HG02588 (cell line): ENCODE measurements around the gene CIB4.

ENCODE experiments used
- ATAC-seq: cut with Tn5 transposase; IDR thresholded peaks from one replicate; pipeline ENCODE4 v1.9.1; 2021; ENCODE audit warnings: mild to moderate bottlenecking, moderate library complexity; ENCODE audit not compliant: unreplicated experiment

The CIB4 gene

GRCh38 chr2:26534865-26535662, 106.1 kb downstream of the CIB4 start:
- ATAC-seq: no peak

GRCh38 chr2:26534098-26534864, 106.9 kb downstream of the CIB4 start:
- ATAC-seq: no peak

GRCh38 chr2:26533661-26534060, 107.5 kb downstream of the CIB4 start:
- no peak for ATAC-seq

- ATAC-seq: no peak
These were observed 108.6 kb downstream of the CIB4 start for GRCh38 chr2:26532301-26533250.
